GM12864 (cell line): ENCODE measurements around the gene PHF12.

Experiments
- DNase-seq: peaks from one replicate; pipeline ENCODE4 v3.0.0-alpha.2; 2011; ENCODE audit warnings: low read depth
- H3K4me3 ChIP-seq: 2 replicates; pipeline ENCODE4 v1.5.1; 2011; ENCODE audit warnings: mild to moderate bottlenecking, low read depth, low read length, control low read depth
- TF ChIP-seq, protein P1 (sequence below): IDR thresholded peaks from 2 replicates; pipeline ENCODE4 v1.5.1; 2011; ENCODE audit warnings: low read depth, mild to moderate bottlenecking, moderate library complexity, low read length, control low read depth, inconsistent platforms; ENCODE audit errors: missing control alignments

PHF12 gene

DNA sequence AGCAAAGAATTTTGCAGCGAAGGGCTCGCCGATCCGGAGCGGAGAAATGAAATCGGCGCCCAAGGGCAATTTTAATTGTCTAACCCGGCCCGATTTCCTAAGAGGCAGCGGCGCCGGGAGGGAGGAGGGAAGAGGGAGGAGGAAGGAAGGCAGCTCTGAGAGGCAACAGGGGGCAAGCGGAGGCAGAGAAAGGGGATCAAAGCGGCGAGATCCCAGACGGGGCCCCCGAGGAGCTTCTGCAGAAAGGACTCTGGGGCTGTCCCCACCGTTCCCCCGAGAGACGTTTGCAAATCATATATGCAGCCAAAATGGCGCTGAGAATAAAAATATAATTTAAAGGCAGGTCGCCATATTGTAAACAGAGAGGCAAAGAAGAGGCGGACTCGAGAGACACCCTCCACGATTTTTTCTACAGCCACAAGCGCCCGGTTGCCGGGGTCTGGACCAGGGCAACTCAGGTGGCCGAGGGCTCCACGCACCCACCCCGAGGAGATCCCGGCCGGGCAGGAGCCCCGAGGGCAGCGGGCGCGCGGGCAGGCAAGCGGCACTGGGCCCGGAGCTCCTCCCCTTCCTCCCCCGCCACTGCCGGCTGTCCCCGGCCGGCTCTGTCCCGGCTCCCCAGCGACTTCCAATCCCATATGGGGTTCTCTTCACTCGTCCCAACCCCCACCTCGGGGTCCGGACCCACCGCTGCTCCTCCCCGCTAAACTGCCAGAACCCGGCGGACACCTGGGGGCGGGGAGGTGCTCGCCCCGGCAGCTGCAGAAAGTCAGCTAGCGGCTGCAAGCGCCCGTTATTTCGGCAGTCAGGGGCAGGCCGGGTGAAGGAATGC lies 1.9 kb downstream of the PHF12 start:
- TF ChIP-seq, protein P1, sequence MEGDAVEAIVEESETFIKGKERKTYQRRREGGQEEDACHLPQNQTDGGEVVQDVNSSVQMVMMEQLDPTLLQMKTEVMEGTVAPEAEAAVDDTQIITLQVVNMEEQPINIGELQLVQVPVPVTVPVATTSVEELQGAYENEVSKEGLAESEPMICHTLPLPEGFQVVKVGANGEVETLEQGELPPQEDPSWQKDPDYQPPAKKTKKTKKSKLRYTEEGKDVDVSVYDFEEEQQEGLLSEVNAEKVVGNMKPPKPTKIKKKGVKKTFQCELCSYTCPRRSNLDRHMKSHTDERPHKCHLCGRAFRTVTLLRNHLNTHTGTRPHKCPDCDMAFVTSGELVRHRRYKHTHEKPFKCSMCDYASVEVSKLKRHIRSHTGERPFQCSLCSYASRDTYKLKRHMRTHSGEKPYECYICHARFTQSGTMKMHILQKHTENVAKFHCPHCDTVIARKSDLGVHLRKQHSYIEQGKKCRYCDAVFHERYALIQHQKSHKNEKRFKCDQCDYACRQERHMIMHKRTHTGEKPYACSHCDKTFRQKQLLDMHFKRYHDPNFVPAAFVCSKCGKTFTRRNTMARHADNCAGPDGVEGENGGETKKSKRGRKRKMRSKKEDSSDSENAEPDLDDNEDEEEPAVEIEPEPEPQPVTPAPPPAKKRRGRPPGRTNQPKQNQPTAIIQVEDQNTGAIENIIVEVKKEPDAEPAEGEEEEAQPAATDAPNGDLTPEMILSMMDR: no peak
- DNase-seq: no peak
- H3K4me3 ChIP-seq: peak overlapping the region; percentile 88

DNA sequence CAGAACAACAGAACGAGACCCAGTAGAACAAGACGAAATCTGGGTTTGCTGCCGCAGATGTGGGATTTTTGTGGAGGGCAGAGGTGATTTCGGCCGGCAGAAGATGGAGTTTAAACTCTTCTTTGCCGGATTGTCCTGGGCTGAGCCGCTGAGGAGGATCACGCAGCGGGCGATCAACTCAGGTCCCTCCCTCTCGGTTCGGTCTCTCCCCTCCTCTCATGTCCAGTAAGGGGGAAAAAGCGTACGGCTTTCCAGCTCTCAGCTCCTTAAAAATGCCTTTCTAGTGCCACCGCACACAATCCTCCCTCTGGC lies 2.5 kb downstream of the PHF12 start:
- peak overlapping the region; percentile 88 for H3K4me3 ChIP-seq
- no peak for DNase-seq
- TF ChIP-seq, protein P1: no peak

DNA sequence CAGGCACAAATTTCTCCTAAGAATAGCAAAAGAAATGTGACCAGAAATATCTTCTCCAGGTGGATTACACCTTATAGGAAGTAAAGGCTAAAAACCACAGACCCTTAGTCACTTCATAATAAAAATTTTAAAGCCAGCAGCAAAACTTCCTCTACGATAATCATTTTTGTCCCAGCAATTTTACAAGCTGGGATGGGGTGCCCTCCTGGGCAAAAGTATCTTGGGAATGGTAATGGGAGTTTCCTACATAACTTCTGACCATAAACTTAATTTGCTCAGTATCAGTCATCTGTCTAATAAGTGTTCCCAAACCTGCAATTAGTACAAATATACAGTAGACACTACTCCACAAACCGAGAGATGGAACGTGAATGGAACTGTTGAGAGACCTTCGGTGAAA lies 3.0 kb downstream of the PHF12 start:
- TF ChIP-seq, protein P1: no peak
- DNase-seq: no peak
- peak overlapping the region; percentile 88 for H3K4me3 ChIP-seq

DNA sequence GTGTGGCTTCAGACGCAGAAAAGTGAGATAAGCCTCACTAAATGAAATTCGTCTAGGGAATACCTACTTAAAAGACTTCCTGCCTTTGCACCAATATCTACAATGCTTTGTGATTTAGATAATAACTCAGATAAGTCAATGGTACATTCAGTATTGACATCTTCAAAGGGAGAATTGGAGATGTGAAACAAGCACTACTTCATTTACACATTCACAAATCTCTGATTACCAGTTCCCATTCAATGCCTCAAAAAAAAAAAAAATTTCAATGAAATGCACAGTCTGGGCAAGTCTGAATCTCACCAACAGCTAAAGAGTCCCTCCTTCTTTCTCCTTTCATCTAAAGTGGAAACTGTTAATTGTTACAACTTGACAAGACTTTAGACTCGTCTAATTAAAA lies 3.7 kb downstream of the PHF12 start:
- TF ChIP-seq, protein P1: no peak
- no peak overlapping the region; the same call in 1 of the 2 replicates for H3K4me3 ChIP-seq

DNA sequence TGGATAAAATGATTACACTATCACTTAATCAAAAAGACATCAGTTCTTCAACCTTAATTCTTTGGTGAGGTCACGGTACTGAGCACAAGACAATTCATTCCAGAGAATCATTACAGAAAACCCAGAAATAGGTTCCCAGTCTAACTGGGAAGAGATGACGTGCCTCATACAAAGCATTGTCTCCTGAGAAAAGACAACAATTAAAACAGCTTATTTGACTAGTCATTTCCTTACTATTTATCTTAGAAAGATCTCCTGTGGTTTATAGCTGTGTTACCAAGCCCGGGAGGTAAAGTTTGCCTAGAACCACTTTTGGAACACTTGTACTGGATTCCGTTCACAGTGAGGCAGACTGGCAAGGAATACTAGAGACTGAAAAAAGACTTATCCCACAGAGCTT lies 5.1 kb downstream of the PHF12 start:
- TF ChIP-seq, protein P1: no peak
- no peak for DNase-seq
- no peak overlapping the region for H3K4me3 ChIP-seq

More for the DNA sequence above, 3.7 kb downstream of the PHF12 start:
- no peak for DNase-seq

DNA sequence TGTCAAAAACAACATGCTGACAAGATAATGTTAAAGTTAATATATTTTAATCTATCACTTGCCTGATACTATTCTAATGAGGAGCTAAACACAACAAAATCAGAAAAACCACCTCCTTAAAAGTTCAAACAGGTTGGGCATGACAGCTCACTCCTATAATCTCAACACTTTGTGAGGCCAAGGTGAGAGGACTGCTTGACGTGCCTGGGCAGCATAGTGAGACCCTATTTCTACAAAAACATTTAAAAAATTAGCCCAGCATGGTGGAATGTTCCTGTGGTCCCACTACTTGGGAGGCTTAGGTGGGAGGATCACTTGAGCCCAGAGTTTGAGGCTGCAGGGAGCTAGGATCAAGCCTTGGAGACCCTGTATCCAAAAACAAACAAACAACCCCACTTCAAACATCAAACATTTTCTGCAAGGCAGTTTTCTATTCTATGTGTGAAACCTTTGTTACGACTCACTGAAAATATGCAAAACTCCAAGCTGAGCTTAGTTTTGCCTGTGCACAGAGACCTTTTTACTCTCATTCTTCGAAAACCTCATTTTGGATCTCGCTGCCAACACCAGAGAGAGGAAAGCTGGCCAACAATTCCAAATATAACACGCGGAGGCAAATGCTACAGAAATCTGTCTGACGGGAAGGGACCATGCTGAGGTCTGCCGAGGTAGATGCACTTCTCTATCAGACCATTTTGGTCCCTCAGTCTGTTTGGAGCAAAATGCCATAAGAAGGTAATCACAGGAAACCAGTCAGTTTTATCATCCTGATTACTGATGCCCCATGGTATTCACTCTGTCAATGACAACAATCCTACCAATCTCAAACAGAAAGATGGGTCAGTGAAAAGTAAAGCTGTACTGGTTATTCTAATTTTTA lies 6.2 kb downstream of the PHF12 start:
- TF ChIP-seq, protein P1: no peak
- peak overlapping the region; percentile 11; the same call in 1 of the 2 replicates for H3K4me3 ChIP-seq
- no peak for DNase-seq
